Measurements from ENCODE around the gene BTRC. TPM values are rescaled to one million over a fixed set of nuclear protein-coding genes. Genes with fewer than 3 reads are reported as not detected.

BTRC gene
- total RNA-seq, 4 donors from 2014 or later, result 11.9 to 19.0 (median 12.2) TPM

- H3K27me3 ChIP-seq, result no peaks in the 10 kb centered on the region
- peak overlapping the region; percentile 36 to 62 (median 55) for H3K4me3 ChIP-seq
- H3K27ac ChIP-seq, result no peak overlapping the region
- TF ChIP-seq, protein P1, sequence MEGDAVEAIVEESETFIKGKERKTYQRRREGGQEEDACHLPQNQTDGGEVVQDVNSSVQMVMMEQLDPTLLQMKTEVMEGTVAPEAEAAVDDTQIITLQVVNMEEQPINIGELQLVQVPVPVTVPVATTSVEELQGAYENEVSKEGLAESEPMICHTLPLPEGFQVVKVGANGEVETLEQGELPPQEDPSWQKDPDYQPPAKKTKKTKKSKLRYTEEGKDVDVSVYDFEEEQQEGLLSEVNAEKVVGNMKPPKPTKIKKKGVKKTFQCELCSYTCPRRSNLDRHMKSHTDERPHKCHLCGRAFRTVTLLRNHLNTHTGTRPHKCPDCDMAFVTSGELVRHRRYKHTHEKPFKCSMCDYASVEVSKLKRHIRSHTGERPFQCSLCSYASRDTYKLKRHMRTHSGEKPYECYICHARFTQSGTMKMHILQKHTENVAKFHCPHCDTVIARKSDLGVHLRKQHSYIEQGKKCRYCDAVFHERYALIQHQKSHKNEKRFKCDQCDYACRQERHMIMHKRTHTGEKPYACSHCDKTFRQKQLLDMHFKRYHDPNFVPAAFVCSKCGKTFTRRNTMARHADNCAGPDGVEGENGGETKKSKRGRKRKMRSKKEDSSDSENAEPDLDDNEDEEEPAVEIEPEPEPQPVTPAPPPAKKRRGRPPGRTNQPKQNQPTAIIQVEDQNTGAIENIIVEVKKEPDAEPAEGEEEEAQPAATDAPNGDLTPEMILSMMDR (IDR thresholded peaks at IDR 0.05), result no peak
- TF ChIP-seq POLR2A (IDR thresholded peaks at IDR 0.05), result no peak
- peaks cover 0 to 7% (median 0%) of the 10 kb centered on the region in 4 donors for H3K9me3 ChIP-seq
- no peaks in the 10 kb centered on the region for H3K36me3 ChIP-seq
- H3K4me1 ChIP-seq, result peaks cover 0 to 12% (median 6%) of the 10 kb centered on the region in 4 donors
- peak in 1 of 3 donors; percentile 53 for DNase-seq
Observed at GRCh38 chr10:101570428-101571270, 216.7 kb downstream of the BTRC start.

DNA sequence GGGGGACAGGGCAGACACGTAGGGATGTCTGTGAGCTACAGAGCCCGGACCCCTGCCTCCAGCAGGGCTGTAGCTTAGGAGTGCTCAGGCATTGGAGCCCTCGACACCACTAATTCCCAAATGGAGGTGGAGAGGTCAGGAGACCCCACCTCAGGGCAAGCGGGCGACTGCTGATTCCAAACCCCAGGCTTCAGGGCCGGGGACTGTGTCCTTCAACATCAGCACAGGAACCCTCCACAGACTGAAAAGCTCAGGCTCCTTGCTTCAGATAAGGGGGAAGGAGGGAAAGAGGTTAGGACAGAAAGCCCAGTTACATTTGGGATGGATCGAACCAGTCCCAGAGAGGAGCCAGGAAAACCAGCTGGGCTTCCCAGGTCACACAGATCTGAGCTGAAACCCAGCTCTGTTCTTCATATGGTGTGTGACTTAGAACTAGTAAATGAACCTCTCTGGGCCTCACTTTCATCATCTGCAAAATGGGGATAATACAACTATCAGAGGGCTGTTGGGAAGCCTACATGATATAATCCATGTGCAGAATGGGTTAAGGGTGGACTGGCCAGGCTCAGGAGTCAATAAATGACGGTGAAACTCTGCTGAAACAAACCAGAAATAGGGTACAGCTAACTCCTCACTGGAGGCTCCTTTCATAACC is 217.4 kb downstream of the BTRC start:
- Histone ChIP-seq H3K9me3 (peaks cover 0 to 7% (median 0%) of the 10 kb centered on the region in 4 donors), H3K4me3 (no peak overlapping the region), H3K4me1 (peaks cover 0 to 12% (median 6%) of the 10 kb centered on the region in 4 donors), H3K27me3 (no peaks in the 10 kb centered on the region), H3K36me3 (no peaks in the 10 kb centered on the region), H3K27ac (no peak overlapping the region)
- DNase-seq, result no peak
- TF ChIP-seq, protein P1 (IDR thresholded peaks at IDR 0.05), result no peak
- no peak for TF ChIP-seq POLR2A (IDR thresholded peaks at IDR 0.05)

- peaks cover 0 to 12% (median 6%) of the 10 kb centered on the region in 4 donors for H3K4me1 ChIP-seq
- DNase-seq, result no peak
- no peaks in the 10 kb centered on the region for H3K27me3 ChIP-seq
- H3K36me3 ChIP-seq, result no peaks in the 10 kb centered on the region
- TF ChIP-seq POLR2A (IDR thresholded peaks at IDR 0.05), result no peak
- TF ChIP-seq, protein P1 (IDR thresholded peaks at IDR 0.05), result no peak
- H3K4me3 ChIP-seq, result no peak overlapping the region
- no peak overlapping the region for H3K27ac ChIP-seq
- peaks cover 0 to 7% (median 0%) of the 10 kb centered on the region in 4 donors for H3K9me3 ChIP-seq
Observed at GRCh38 chr10:101572126-101572525, 218.2 kb downstream of the BTRC start.

- Histone ChIP-seq H3K9me3 (peaks cover 0 to 7% (median 0%) of the 10 kb centered on the region in 4 donors), H3K4me3 (no peak overlapping the region), H3K4me1 (peaks cover 0 to 12% (median 6%) of the 10 kb centered on the region in 4 donors), H3K27ac (no peak overlapping the region), H3K36me3 (no peaks in the 10 kb centered on the region), H3K27me3 (no peaks in the 10 kb centered on the region)
- DNase-seq, result no peak
- TF ChIP-seq, protein P1 (IDR thresholded peaks at IDR 0.05), result no peak
- no peak for TF ChIP-seq POLR2A (IDR thresholded peaks at IDR 0.05)
Observed at GRCh38 chr10:101572785-101573184, 218.8 kb downstream of the BTRC start.

- Histone ChIP-seq H3K4me3 (no peak overlapping the region), H3K27me3 (no peaks in the 10 kb centered on the region), H3K4me1 (peaks cover 0 to 12% (median 6%) of the 10 kb centered on the region in 4 donors), H3K27ac (no peak overlapping the region), H3K9me3 (peaks cover 0 to 7% (median 0%) of the 10 kb centered on the region in 4 donors), H3K36me3 (peaks cover 0 to 7% (median 0%) of the 10 kb centered on the region in 3 donors)
- DNase-seq, result no peak
- TF ChIP-seq, protein P1 (IDR thresholded peaks at IDR 0.05), result no peak
- TF ChIP-seq POLR2A (IDR thresholded peaks at IDR 0.05), result no peak
Observed at GRCh38 chr10:101573885-101574753, 220.2 kb downstream of the BTRC start.

Data from Peyer's patch (tissue), 4 donors.